K562 (cell line): ENCODE results near the gene CYB5D1. TPM values are rescaled to one million over a fixed set of nuclear protein-coding genes. Genes with fewer than 3 reads are reported as not detected.

Experiments
- ATAC-seq: fragments of 200-7000 bp; cut with Tn5 transposase; 3 replicates; pipeline ENCODE4 v1.9.1; 2020; ENCODE audit warnings: moderate library complexity
- BruUV-seq: library from RNA; stranded (reverse); fragments of 400-500 nt; replicated peaks from 2 replicates; lab custom pipeline; 2021; lab: Mats Ljungman, UMichigan
- CTCF ChIA-PET: fragments of 300-600 bp; formaldehyde crosslinking; extraction: SDS; loops from one replicate; lab custom pipeline; 2021; ENCODE audit warnings: low intra/inter-chr PET ratio; lab: Yijun Ruan, JAX
- POLR2A ChIA-PET: fragments of 300-600, 350-650 bp; sonication (Branson Sonifier 250); formaldehyde crosslinking; extraction: SDS; loops from one replicate; lab custom pipeline; 2021; ENCODE audit warnings: antibody characterized with exemption, inconsistent platforms; lab: Yijun Ruan, JAX
- DNase-seq, 4 experiments: peaks; one replicate each; pipeline versions ENCODE4 v3.0.0 to v3.0.0-alpha.2; 2011 to 2018; ENCODE audit warnings: low spot score in 3 of 4, mixed read lengths in 3 of 4; ENCODE audit errors: extremely low read depth in 1 of 4
- FAIRE-seq: peaks from 2 replicates; lab custom pipeline; 2011; peaks lifted over from hg19 to GRCh38; lab: Jason Lieb, UNC
- H2AFZ ChIP-seq: 2 replicates; pipeline ENCODE4 v1.6.0; 2011; ENCODE audit warnings: low read depth, low read length, control low read depth, inconsistent platforms
- H3K27ac ChIP-seq: fragments of 200-600 bp; 3 replicates; pipeline ENCODE4 v1.8.0; 2011; ENCODE audit warnings: low read depth, mild to moderate bottlenecking, control low read depth, inconsistent platforms, low read length, moderate library complexity, mixed read lengths; ENCODE audit errors: extremely low read depth
- H3K27me3 ChIP-seq, 2 experiments: fragments of 300-600 bp in 1 of 2; 2 replicates in 1 of 2; 3 replicates in 1 of 2; pipeline versions ENCODE4 v1.6.0 to v1.8.0; 2011; ENCODE audit warnings: inconsistent platforms in 2 of 2, low read length in 2 of 2, mild to moderate bottlenecking in 1 of 2, mixed read lengths in 1 of 2, moderate library complexity in 1 of 2; ENCODE audit not compliant: control insufficient read depth in 2 of 2, insufficient read depth in 2 of 2
- H3K36me3 ChIP-seq: fragments of 300-600 bp; 3 replicates; pipeline ENCODE4 v1.8.0; 2011; ENCODE audit warnings: mild to moderate bottlenecking, low read length, inconsistent platforms; ENCODE audit not compliant: control insufficient read depth, insufficient read depth
- H3K4me1 ChIP-seq, 2 experiments: fragments of 200-600 bp in 1 of 2; replicated peaks in 1 of 2; 2 replicates in 1 of 2; 3 replicates in 1 of 2; pipeline versions ENCODE4 v1.5.1 to v1.8.0; 2011; ENCODE audit warnings: inconsistent platforms in 2 of 2, low read length in 2 of 2, mild to moderate bottlenecking in 1 of 2, mixed read lengths in 1 of 2, moderate library complexity in 1 of 2; ENCODE audit not compliant: control insufficient read depth in 2 of 2, insufficient read depth in 2 of 2
- H3K4me2 ChIP-seq: 2 replicates; pipeline ENCODE4 v1.6.1; 2011; ENCODE audit warnings: low read length, control low read depth, inconsistent platforms, mixed read lengths; ENCODE audit not compliant: insufficient read depth
- H3K4me3 ChIP-seq: fragments of 200-600 bp; sonication (generic), shearing (Covaris generic); 2 replicates; pipeline ENCODE4 v1.5.1; 2016; ENCODE audit warnings: control low read depth, inconsistent platforms
- H3K79me2 ChIP-seq: fragments of 200-600 bp; 3 replicates; pipeline ENCODE4 v1.8.0; 2011; ENCODE audit warnings: low read length, inconsistent platforms; ENCODE audit not compliant: control insufficient read depth, insufficient read depth
- H3K9ac ChIP-seq, 2 experiments: 2 replicates each; pipeline versions ENCODE4 v1.6.0 to v1.6.1; 2011; ENCODE audit warnings: low read depth in 2 of 2, low read length in 2 of 2, control low read depth in 1 of 2, inconsistent platforms in 1 of 2, mild to moderate bottlenecking in 1 of 2, mixed read lengths in 1 of 2; ENCODE audit not compliant: insufficient read depth in 1 of 2
- H3K9me1 ChIP-seq: one replicate; pipeline ENCODE4 v1.6.0; 2011; ENCODE audit warnings: inconsistent platforms, mild to moderate bottlenecking, low read length, moderate library complexity; ENCODE audit not compliant: control insufficient read depth, insufficient read depth
- H3K9me3 ChIP-seq: replicated peaks from 2 replicates; pipeline ENCODE4 v1.5.1; 2011; ENCODE audit warnings: low read depth, low read length, inconsistent platforms; ENCODE audit not compliant: control insufficient read depth, insufficient read depth
- H4K20me1 ChIP-seq: replicated peaks from 2 replicates; pipeline ENCODE4 v1.6.1; 2011; ENCODE audit warnings: low read length, inconsistent platforms, mixed read lengths; ENCODE audit not compliant: control insufficient read depth, insufficient read depth
- MTA3 ChIP-seq: fragments of 450-650 bp; formaldehyde crosslinking; IDR thresholded peaks from 2 replicates; pipeline ENCODE4 v1.6.1; 2017; ENCODE audit warnings: mild to moderate bottlenecking, borderline replicate concordance
- POU5F1 ChIP-seq: fragments of 150-350 bp; IDR thresholded peaks from 2 replicates; pipeline ENCODE4 v1.6.1; 2014; ENCODE audit warnings: borderline replicate concordance, low read length, low read depth, mild to moderate bottlenecking; ENCODE audit not compliant: partially characterized antibody
- PRDM10 ChIP-seq: fragments of 450-650 bp; IDR thresholded peaks from 2 replicates; pipeline ENCODE4 v1.6.1; 2018; ENCODE audit not compliant: partially characterized antibody
- ZBTB8A ChIP-seq: fragments of 450-650 bp; IDR thresholded peaks from 2 replicates; pipeline ENCODE4 v1.6.1; 2018; ENCODE audit warnings: mild to moderate bottlenecking, moderate library complexity; ENCODE audit not compliant: partially characterized antibody
- ZNF165 ChIP-seq: fragments of 250-450 bp; sonication (Bioruptor Pico); IDR thresholded peaks from 2 replicates; pipeline ENCODE4 v1.4.0; 2020; ENCODE audit warnings: borderline replicate concordance
- WGBS: fragments of 100-300 bp; shearing (Covaris generic); methylation state at CpG from one replicate; pipeline ENCODE4 v1.1.6; 2016; ENCODE audit warnings: low coverage, mixed read lengths; ENCODE audit not compliant: insufficient coverage; ENCODE audit errors: missing lambda C conversion rate; 5-methylcytosine and 5-hydroxymethylcytosine counted together
- in situ Hi-C: fragments of 300-500 bp; cut with MboI; formaldehyde crosslinking; loops from 4 replicates; pipeline ENCODE4 v1.15.0; 2018; ENCODE audit warnings: inconsistent platforms, mixed read lengths
- intact Hi-C: fragments of 100-400 bp; cut with micrococcal nuclease; formaldehyde crosslinking; loops from 2 replicates; pipeline ENCODE4 v1.14.2; 2022
- polyA plus RNA-seq, 8 experiments: library from polyadenylated mRNA; depleted of rRNA in 4 of 8; stranded (reverse) in 5 of 8; unstranded in 3 of 8; fragments of >200 nt; fragmentation: Nextera tagmentation in 2 of 8; fragmentation: Illumina TruSeq in 1 of 8; extraction: Ambion mirVana in 2 of 8; extraction: Trizol in 1 of 8; gene quantifications; 2 replicates each; pipeline versions ENCODE4 v1.2.1 to v1.2.3, GENCODE V29; 2011 to 2014; ENCODE audit warnings: inconsistent platforms in 1 of 8, missing spikeins in 1 of 8
- total RNA-seq, 7 experiments: library from RNA; depleted of rRNA in 6 of 7; stranded (reverse); fragments of >200 nt in 6 of 7; fragmentation: Illumina TruSeq in 2 of 7; extraction: Trizol in 2 of 7; gene quantifications; 2 replicates each; pipeline versions ENCODE4 v1.2.1 to v1.2.3, GENCODE V29; 2011 to 2021; ENCODE audit warnings: low replicate concordance in 1 of 7

CYB5D1 gene
- total and polyA plus RNA-seq, 9 of the 15 experiments (the other 6 are each of a cell fraction or from before 2014, with no cell fraction given), result 2.4 to 7.9 (median 5.7) TPM

DNA sequence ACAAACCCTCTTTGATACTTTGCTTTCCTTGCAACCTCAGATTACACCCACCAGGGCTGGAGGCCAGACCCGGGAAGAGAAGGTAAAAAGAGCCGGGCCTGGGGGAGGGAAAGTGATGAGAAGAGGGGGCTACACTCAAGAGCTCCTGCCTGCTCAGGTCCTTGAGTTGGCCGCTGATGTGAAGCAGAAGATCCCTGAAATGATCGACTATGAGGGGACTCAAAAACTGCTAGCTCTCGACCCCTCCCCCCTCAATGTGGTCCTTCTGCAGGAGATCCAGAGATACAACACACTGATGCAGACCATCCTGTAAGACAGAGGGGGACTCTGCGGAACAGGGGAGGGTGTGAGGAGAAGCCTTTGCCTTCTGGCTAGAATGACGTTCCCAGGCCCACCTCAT, 26.6 kb upstream of the CYB5D1 start:
- intact Hi-C loops (loop anchor here (10.0 kb wide), 2 partner anchors 64 to 294 kb away; partner anchors contain the start of gene HES7), in situ Hi-C loops (no loop called here)
- Histone ChIP-seq H3K4me1 (peaks cover 4 to 33% of the 10 kb centered on the region in 2 experiments; a peak in 4 of 5 replicates), H3K4me3 (no peak overlapping the region), H3K9me1 (no peaks in the 10 kb centered on the region), H3K27me3 (peaks cover 14 to 17% of the 10 kb centered on the region in 2 experiments; a peak in 4 of 5 replicates), H3K36me3 (no peaks in the 10 kb centered on the region), H3K4me2 (no peak overlapping the region), H3K79me2 (no peaks in the 10 kb centered on the region; the same call in 2 of the 3 replicates), H3K27ac (no peak overlapping the region), H3K9me3 (no peaks in the 10 kb centered on the region), H4K20me1 (no peaks in the 10 kb centered on the region), H2AFZ (no peak overlapping the region), H3K9ac (no peak overlapping the region)
- ChIA-PET CTCF (no interaction called here), POLR2A (no interaction called here)
- ATAC-seq (no peak), FAIRE-seq (no peak), DNase-seq (no peak)
- WGBS, result 12% methylated on average over 4 of the region's 7 CpGs
- TF ChIP-seq MTA3, result no peak
- TF ChIP-seq ZNF165 (CRISPR knock-in tag), result no peak
- no peak for TF ChIP-seq ZBTB8A
- no TSS peak for BruUV-seq

DNA sequence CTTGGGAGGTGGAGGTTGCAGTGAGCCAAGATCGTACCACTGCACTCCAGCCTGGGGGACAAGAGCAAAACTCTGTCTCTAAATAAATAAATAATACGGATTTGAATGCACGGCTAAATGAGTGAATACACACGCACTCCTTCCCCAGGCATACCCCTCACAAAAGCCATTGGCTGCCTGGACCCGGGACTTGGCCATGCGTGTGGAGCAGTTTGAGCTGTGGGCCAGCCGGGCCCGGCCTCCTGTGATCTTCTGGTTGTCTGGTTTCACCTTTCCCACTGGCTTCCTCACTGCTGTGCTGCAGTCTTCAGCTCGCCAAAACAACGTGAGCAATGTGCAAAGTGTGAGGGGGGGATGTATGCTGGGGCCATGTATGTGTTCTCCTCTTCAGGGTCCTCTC, 25.4 kb upstream of the CYB5D1 start:
- Histone ChIP-seq H3K79me2 (no peaks in the 10 kb centered on the region; the same call in 2 of the 3 replicates), H3K36me3 (no peaks in the 10 kb centered on the region), H3K4me1 (peaks cover 13 to 38% of the 10 kb centered on the region in 2 experiments), H3K9me3 (no peaks in the 10 kb centered on the region), H3K4me3 (no peak overlapping the region), H2AFZ (no peak overlapping the region), H3K9ac (no peak overlapping the region), H3K27me3 (peaks cover 14 to 17% of the 10 kb centered on the region in 2 experiments; a peak in 4 of 5 replicates), H3K9me1 (no peaks in the 10 kb centered on the region), H4K20me1 (no peaks in the 10 kb centered on the region), H3K27ac (no peak overlapping the region), H3K4me2 (no peak overlapping the region)
- ATAC-seq (no peak), FAIRE-seq (no peak), DNase-seq (no peak)
- intact Hi-C loops (loop anchor here (10.0 kb wide), 2 partner anchors 62 to 292 kb away; partner anchors contain the start of gene HES7), in situ Hi-C loops (no loop called here)
- CTCF ChIA-PET, result no interaction called here
- WGBS, result 48% methylated on average over 8 of the region's 10 CpGs
- POLR2A ChIA-PET, result interaction anchor here (0.8 to 1.2 kb wide), 2 partner anchors 10 to 16 kb away, joined by 3 to 4 read pairs; no protein-coding TSS in a partner anchor
- peak; percentile 92 for TF ChIP-seq PRDM10
- no peak for TF ChIP-seq POU5F1
- no TSS peak for BruUV-seq
